ENCODE data around the gene CLSTN2.
A peak's percentile ranks its signal among the peaks of the same experiment; 100 is the strongest.

The CLSTN2 gene

GRCh38 chr3:139935016-139935865 is at the start of gene CLSTN2:
CLSTN2 (plus strand) TSS chr3:139935185.
- DNase-seq, result peak; percentile 54

- DNase-seq, result no peak
These were observed 47.6 kb upstream of the CLSTN2 start for GRCh38 chr3:139887431-139887830.

GRCh38 chr3:139888561-139889140 is 46.3 kb upstream of the CLSTN2 start:
- no peak for DNase-seq

- no peak for DNase-seq
These were observed 41.6 kb upstream of the CLSTN2 start for GRCh38 chr3:139893267-139893962.

GRCh38 chr3:139893963-139894642 is 40.9 kb upstream of the CLSTN2 start:
- no peak for DNase-seq

- DNase-seq, result no peak
These were observed 40.4 kb upstream of the CLSTN2 start for GRCh38 chr3:139894643-139894989.

GRCh38 chr3:139897759-139898158 is 37.2 kb upstream of the CLSTN2 start:
- no peak for DNase-seq

GRCh38 chr3:139906418-139906817 is 28.6 kb upstream of the CLSTN2 start:
- DNase-seq, result no peak

- DNase-seq, result no peak
These were observed 25.2 kb upstream of the CLSTN2 start for GRCh38 chr3:139909811-139910210.

- no peak for DNase-seq
These were observed 18.7 kb upstream of the CLSTN2 start for GRCh38 chr3:139916271-139916670.

- DNase-seq, result no peak
These were observed 17.7 kb upstream of the CLSTN2 start for GRCh38 chr3:139917226-139917785.

- no peak for DNase-seq
These were observed 6.1 kb upstream of the CLSTN2 start for GRCh38 chr3:139928708-139929505.

GRCh38 chr3:139930211-139930610 is 4.8 kb upstream of the CLSTN2 start:
- no peak for DNase-seq

GRCh38 chr3:139933766-139934165 is 1.2 kb upstream of the CLSTN2 start:
- no peak for DNase-seq

GRCh38 chr3:139934613-139935015 is 371 bp upstream of the CLSTN2 start:
- peak; percentile 54 for DNase-seq

GRCh38 chr3:139935866-139936817 is 1.2 kb downstream of the CLSTN2 start:
- DNase-seq, result no peak

- no peak for DNase-seq
These were observed 2.8 kb downstream of the CLSTN2 start for GRCh38 chr3:139937674-139938279.

- no peak for DNase-seq
These were observed 4.8 kb downstream of the CLSTN2 start for GRCh38 chr3:139939681-139940190.

GRCh38 chr3:139940622-139941021 is 5.6 kb downstream of the CLSTN2 start:
- DNase-seq, result no peak

- no peak for DNase-seq
These were observed 6.6 kb downstream of the CLSTN2 start for GRCh38 chr3:139941580-139941979.
